Mucosa of rectum (tissue), 2 donors: ENCODE data around the gene ERCC5.

ENCODE experiments used
- H3K27ac ChIP-seq, 2 donors: one replicate each; pipeline ENCODE4 v1.7.0; 2013; ENCODE audit warnings: inconsistent platforms in 2 of 2, low read depth in 2 of 2, low read length in 2 of 2
- H3K27me3 ChIP-seq, 2 donors: one replicate each; pipeline ENCODE4 v1.7.0; 2013; ENCODE audit warnings: low read length in 2 of 2; ENCODE audit not compliant: control insufficient read depth in 2 of 2, insufficient read depth in 2 of 2
- H3K36me3 ChIP-seq, 2 donors: one replicate each; pipeline ENCODE4 v1.7.0; 2013; ENCODE audit warnings: low read length in 2 of 2; ENCODE audit not compliant: control insufficient read depth in 2 of 2, insufficient read depth in 2 of 2
- H3K4me1 ChIP-seq, 2 donors: one replicate each; pipeline ENCODE4 v1.7.0; 2013; ENCODE audit warnings: low read length in 2 of 2, mild to moderate bottlenecking in 1 of 2; ENCODE audit not compliant: control insufficient read depth in 2 of 2, insufficient read depth in 2 of 2
- H3K4me3 ChIP-seq, 2 donors: one replicate each; pipeline ENCODE4 v1.7.0; 2013; ENCODE audit warnings: low read length in 2 of 2
- H3K9ac ChIP-seq, 2 donors: one replicate each; pipeline ENCODE4 v1.7.0; 2013; ENCODE audit warnings: low read length in 2 of 2, low read depth in 1 of 2, mild to moderate bottlenecking in 1 of 2
- H3K9me3 ChIP-seq, 2 donors: one replicate each; pipeline ENCODE4 v1.7.0; 2013; ENCODE audit warnings: low read length in 2 of 2; ENCODE audit not compliant: control insufficient read depth in 2 of 2
- donor health status: healthy.
- donor health status: Normal muscosa, but diverticular disease.

Gene ERCC5

DNA sequence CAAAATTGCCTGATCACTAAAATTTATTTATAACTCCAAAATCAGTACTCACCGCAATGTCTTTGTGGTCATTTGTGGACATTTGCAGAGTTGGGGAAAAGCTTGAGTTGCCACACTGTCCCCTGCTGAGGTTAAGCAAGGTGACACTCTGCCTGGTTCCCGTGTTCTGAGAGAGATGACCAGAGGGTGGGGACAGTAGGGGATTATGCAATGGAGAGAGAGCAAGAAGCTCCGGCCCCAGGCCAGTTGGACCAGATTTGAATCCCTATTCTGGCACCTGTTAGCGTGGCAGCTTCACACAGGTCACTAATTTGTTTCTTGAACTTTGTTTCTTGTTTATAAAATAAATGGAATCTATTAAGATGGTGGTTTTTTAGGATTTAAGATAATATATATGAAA lies 17.8 kb downstream of the ERCC5 start:
- Histone ChIP-seq H3K9me3 (no peaks in the 10 kb centered on the region), H3K27ac (no peak overlapping the region), H3K36me3 (peaks cover 87 to 90% of the 10 kb centered on the region in 2 donors), H3K9ac (no peak overlapping the region), H3K4me1 (no peaks in the 10 kb centered on the region), H3K4me3 (no peak overlapping the region), H3K27me3 (no peaks in the 10 kb centered on the region)

- Histone ChIP-seq H3K27me3 (no peaks in the 10 kb centered on the region), H3K4me1 (peaks cover 0 to 4% of the 10 kb centered on the region in 2 donors), H3K27ac (no peak overlapping the region), H3K9ac (no peak overlapping the region), H3K9me3 (no peaks in the 10 kb centered on the region), H3K36me3 (peaks cover 71 to 76% of the 10 kb centered on the region in 2 donors), H3K4me3 (no peak overlapping the region)
These were observed 22.6 kb downstream of the ERCC5 start for GRCh38 chr13:102868366-102868936.

DNA sequence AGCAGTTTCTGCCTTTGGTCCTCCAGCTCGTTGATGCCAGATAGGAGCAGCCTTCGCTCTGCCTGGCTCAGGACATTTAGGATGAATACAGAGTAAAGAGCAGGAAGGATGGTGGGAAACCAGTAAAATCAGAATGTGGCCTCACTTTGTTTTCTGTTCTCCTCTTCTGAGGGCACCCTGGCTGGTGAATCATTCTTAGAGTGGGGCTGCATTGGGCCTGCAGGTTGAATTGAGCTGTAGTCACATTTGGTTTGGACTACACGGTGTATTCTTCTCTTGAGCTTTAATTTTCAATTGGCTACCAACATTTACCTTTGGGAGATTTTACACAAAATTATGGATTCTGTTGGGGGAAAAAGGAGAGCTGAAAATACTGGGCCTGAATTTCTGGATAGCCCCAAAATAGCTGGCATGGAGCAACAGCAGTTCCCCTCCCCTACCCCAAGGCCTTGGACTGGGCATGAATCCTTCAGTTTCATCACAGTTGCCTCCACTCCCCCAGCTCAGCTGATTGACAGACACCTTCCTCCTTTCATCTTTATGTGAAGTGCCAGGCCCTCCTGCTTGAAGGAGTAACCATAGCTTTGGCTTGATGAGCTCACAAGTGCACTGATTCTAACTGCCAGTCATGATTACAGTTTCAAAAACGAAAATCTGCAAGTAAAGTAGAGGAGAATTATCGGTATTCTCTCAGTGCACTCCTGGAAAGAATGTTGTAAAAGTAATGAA lies 24.3 kb downstream of the ERCC5 start:
- Histone ChIP-seq H3K27me3 (no peaks in the 10 kb centered on the region), H3K9ac (no peak overlapping the region), H3K36me3 (peaks cover 66 to 74% of the 10 kb centered on the region in 2 donors), H3K4me1 (peaks cover 0 to 4% of the 10 kb centered on the region in 2 donors), H3K27ac (no peak overlapping the region), H3K9me3 (no peaks in the 10 kb centered on the region), H3K4me3 (no peak overlapping the region)

DNA sequence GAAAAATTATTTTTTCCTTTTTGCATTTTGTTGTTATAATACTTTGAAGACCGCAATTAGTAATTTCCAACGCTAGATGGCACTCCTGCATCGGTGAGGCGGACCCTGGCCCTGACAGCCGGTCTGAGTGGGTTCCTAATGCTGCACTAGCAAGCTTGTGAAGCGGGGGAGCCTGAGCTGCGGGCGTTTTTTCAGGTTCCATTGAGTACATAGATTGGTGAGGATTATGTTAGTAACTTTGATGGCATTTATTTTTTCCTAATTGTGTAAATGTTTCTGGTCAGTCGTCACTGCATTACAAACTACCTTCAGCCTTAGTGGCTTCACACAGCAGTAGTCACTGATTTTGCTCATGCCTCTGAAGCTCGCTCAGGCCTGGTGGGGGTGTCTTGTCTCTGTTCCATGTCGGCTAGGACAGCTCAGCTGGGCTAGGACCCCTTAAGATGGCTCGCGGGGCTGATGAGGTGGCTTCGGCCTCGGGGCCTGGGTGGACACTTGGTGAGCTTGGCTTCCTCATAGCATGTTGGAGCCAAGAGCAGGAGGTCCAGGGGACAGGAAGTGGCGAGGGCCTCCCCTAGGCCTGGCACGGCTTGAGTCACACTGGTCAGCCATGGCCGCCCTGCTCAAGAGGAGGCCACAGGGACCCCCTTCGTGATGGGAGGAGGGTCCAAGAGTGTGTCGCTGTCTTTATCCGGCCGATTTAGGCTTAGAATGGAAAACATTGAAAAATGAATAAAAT lies 25.0 kb downstream of the ERCC5 start:
- Histone ChIP-seq H3K27ac (no peak overlapping the region), H3K4me1 (peaks cover 0 to 4% of the 10 kb centered on the region in 2 donors), H3K4me3 (no peak overlapping the region), H3K27me3 (no peaks in the 10 kb centered on the region), H3K9me3 (no peaks in the 10 kb centered on the region), H3K9ac (no peak overlapping the region), H3K36me3 (peaks cover 65 to 76% of the 10 kb centered on the region in 2 donors)

- Histone ChIP-seq H3K9ac (no peak overlapping the region), H3K9me3 (no peaks in the 10 kb centered on the region), H3K27ac (no peak overlapping the region), H3K27me3 (no peaks in the 10 kb centered on the region), H3K4me1 (peaks cover 0 to 4% of the 10 kb centered on the region in 2 donors), H3K36me3 (peaks cover 63 to 71% of the 10 kb centered on the region in 2 donors), H3K4me3 (no peak overlapping the region)
These were observed 26.3 kb downstream of the ERCC5 start for GRCh38 chr13:102872131-102872530.

- Histone ChIP-seq H3K27me3 (no peaks in the 10 kb centered on the region), H3K4me1 (peaks cover 0 to 4% of the 10 kb centered on the region in 2 donors), H3K36me3 (peaks cover 62 to 67% of the 10 kb centered on the region in 2 donors), H3K9ac (no peak overlapping the region), H3K9me3 (no peaks in the 10 kb centered on the region), H3K27ac (no peak overlapping the region), H3K4me3 (no peak overlapping the region)
These were observed 26.7 kb downstream of the ERCC5 start for GRCh38 chr13:102872531-102872930.

GRCh38 chr13:102873653-102874052 lies 27.8 kb downstream of the ERCC5 start:
- Histone ChIP-seq H3K9me3 (no peaks in the 10 kb centered on the region), H3K9ac (no peak overlapping the region), H3K27ac (no peak overlapping the region), H3K4me3 (no peak overlapping the region), H3K36me3 (peaks cover 53 to 57% of the 10 kb centered on the region in 2 donors), H3K4me1 (peaks cover 0 to 4% of the 10 kb centered on the region in 2 donors), H3K27me3 (no peaks in the 10 kb centered on the region)

DNA sequence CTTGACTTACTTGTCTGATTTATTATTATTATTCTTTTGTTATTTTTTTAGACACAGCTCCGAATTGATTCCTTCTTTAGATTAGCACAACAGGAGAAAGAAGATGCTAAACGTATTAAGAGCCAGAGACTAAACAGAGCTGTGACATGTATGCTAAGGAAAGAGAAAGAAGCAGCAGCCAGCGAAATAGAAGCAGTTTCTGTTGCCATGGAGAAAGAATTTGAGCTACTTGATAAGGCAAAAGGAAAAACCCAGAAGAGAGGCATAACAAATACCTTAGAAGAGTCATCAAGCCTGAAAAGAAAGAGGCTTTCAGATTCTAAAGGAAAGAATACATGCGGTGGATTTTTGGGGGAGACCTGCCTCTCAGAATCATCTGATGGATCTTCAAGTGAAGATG lies 29.4 kb downstream of the ERCC5 start:
- H3K4me3 ChIP-seq: no peak overlapping the region
- no peaks in the 10 kb centered on the region for H3K9me3 ChIP-seq
- peaks cover 45 to 49% of the 10 kb centered on the region in 2 donors for H3K36me3 ChIP-seq
- H3K27ac ChIP-seq: no peak overlapping the region
- no peaks in the 10 kb centered on the region for H3K27me3 ChIP-seq
- no peak overlapping the region for H3K9ac ChIP-seq
- peaks cover 0 to 4% of the 10 kb centered on the region in 2 donors for H3K4me1 ChIP-seq

GRCh38 chr13:102877303-102877702 lies 31.5 kb downstream of the ERCC5 start:
- H3K4me3 ChIP-seq: no peak overlapping the region
- H3K9ac ChIP-seq: no peak overlapping the region
- no peaks in the 10 kb centered on the region for H3K4me1 ChIP-seq
- H3K27me3 ChIP-seq: no peaks in the 10 kb centered on the region
- H3K36me3 ChIP-seq: peaks cover 33 to 39% of the 10 kb centered on the region in 2 donors
- H3K9me3 ChIP-seq: no peaks in the 10 kb centered on the region
- H3K27ac ChIP-seq: no peak overlapping the region

GRCh38 chr13:102878481-102878880 lies 32.6 kb downstream of the ERCC5 start:
- no peak overlapping the region for H3K27ac ChIP-seq

More at GRCh38 chr13:102878481-102878880, 32.6 kb downstream of the ERCC5 start:
- no peaks in the 10 kb centered on the region for H3K9me3 ChIP-seq
- no peaks in the 10 kb centered on the region for H3K4me1 ChIP-seq
- H3K4me3 ChIP-seq: no peak overlapping the region
- peaks cover 27 to 28% of the 10 kb centered on the region in 2 donors for H3K36me3 ChIP-seq
- H3K27me3 ChIP-seq: no peaks in the 10 kb centered on the region
- no peak overlapping the region for H3K9ac ChIP-seq
